ENCODE results near the gene MNT. TPM values are rescaled to one million over a fixed set of nuclear protein-coding genes. Genes with fewer than 3 reads are reported as not detected.

Gene MNT
- polyA plus RNA-seq, 1 donor from 2014 or later, result 6.1 TPM

GRCh38 chr17:2347805-2348685 is 52.8 kb downstream of the MNT start:
- H3K36me3 ChIP-seq (ENCODE audit: insufficient read depth, low read length), result no peaks in the 10 kb centered on the region
- H2AFZ ChIP-seq (ENCODE audit: low read depth, low read length), result peak overlapping the region; percentile 17
- no peaks in the 10 kb centered on the region for H3F3A ChIP-seq (ENCODE audit: insufficient read depth, low read length, poor library complexity, severe bottlenecking)
- H3K4me2 ChIP-seq (ENCODE audit: low read length), result peak overlapping the region; percentile 62
- H3K27me3 ChIP-seq (ENCODE audit: insufficient read depth, low read depth, low read length), result no peaks in the 10 kb centered on the region
- H3K27ac ChIP-seq (ENCODE audit: low read length), result peak overlapping the region; percentile 97
- H3K4me3 ChIP-seq (ENCODE audit: low read length), result peak overlapping the region; percentile 59
- H3K9ac ChIP-seq (ENCODE audit: low read length), result peak overlapping the region; percentile 68
- H3K9me2 ChIP-seq (ENCODE audit: insufficient read depth, low read length), result no peaks in the 10 kb centered on the region
- no peaks in the 10 kb centered on the region for H3K79me2 ChIP-seq (replicated peaks; ENCODE audit: insufficient read depth, low read length)
- H4K20me1 ChIP-seq (ENCODE audit: insufficient read depth), result no peaks in the 10 kb centered on the region
- H3K9me3 ChIP-seq (ENCODE audit: low read length), result no peaks in the 10 kb centered on the region
- TF ChIP-seq EZH2 (IDR thresholded peaks at IDR 0.05; ENCODE audit: borderline replicate concordance, insufficient read depth, low read length, poor library complexity, severe bottlenecking), result no peak
- TF ChIP-seq CTCF (IDR thresholded peaks at IDR 0.05; ENCODE audit: poor library complexity, severe bottlenecking), result no peak
- peak; percentile 100 for TF ChIP-seq REST (IDR thresholded peaks at IDR 0.05; ENCODE audit: borderline replicate concordance)
- TF ChIP-seq RAD21 (conservative IDR thresholded peaks at IDR 0.05), result no peak
- TF ChIP-seq EP300 (conservative IDR thresholded peaks at IDR 0.05; ENCODE audit: poor library complexity, severe bottlenecking), result peak; percentile 79
- TF ChIP-seq SMC3 (conservative IDR thresholded peaks at IDR 0.05; ENCODE audit: poor library complexity), result no peak
- TF ChIP-seq MXI1 (conservative IDR thresholded peaks at IDR 0.05; ENCODE audit: poor library complexity, severe bottlenecking), result peak; percentile 41
- peak; percentile 72 for TF ChIP-seq POLR2AphosphoS5 (IDR thresholded peaks at IDR 0.05)
- peak; percentile 85 for TF ChIP-seq TAF1 (IDR thresholded peaks at IDR 0.05; ENCODE audit: low read depth)

- H3K4me2 ChIP-seq (ENCODE audit: low read length), result no peak overlapping the region
Observed at GRCh38 chr17:2346475-2346874, 54.4 kb downstream of the MNT start.

More at GRCh38 chr17:2346475-2346874, 54.4 kb downstream of the MNT start:
- no peak overlapping the region for H3K9ac ChIP-seq (ENCODE audit: low read length)
- no peak for TF ChIP-seq POLR2AphosphoS5 (IDR thresholded peaks at IDR 0.05)
- TF ChIP-seq MXI1 (conservative IDR thresholded peaks at IDR 0.05; ENCODE audit: poor library complexity, severe bottlenecking), result no peak
- no peak for TF ChIP-seq EP300 (conservative IDR thresholded peaks at IDR 0.05; ENCODE audit: poor library complexity, severe bottlenecking)
- no peak for TF ChIP-seq SMC3 (conservative IDR thresholded peaks at IDR 0.05; ENCODE audit: poor library complexity)
- no peak for TF ChIP-seq CTCF (IDR thresholded peaks at IDR 0.05; ENCODE audit: poor library complexity, severe bottlenecking)
- TF ChIP-seq TAF1 (IDR thresholded peaks at IDR 0.05; ENCODE audit: low read depth), result no peak
- TF ChIP-seq REST (IDR thresholded peaks at IDR 0.05; ENCODE audit: borderline replicate concordance), result no peak
- TF ChIP-seq EZH2 (IDR thresholded peaks at IDR 0.05; ENCODE audit: borderline replicate concordance, insufficient read depth, low read length, poor library complexity, severe bottlenecking), result no peak
- no peak for TF ChIP-seq RAD21 (conservative IDR thresholded peaks at IDR 0.05)
- H4K20me1 ChIP-seq (ENCODE audit: insufficient read depth), result no peaks in the 10 kb centered on the region
- no peaks in the 10 kb centered on the region for H3K79me2 ChIP-seq (replicated peaks; ENCODE audit: insufficient read depth, low read length)
- no peak overlapping the region for H3K27ac ChIP-seq (ENCODE audit: low read length)
- H2AFZ ChIP-seq (ENCODE audit: low read depth, low read length), result no peak overlapping the region
- no peaks in the 10 kb centered on the region for H3K9me2 ChIP-seq (ENCODE audit: insufficient read depth, low read length)
- no peaks in the 10 kb centered on the region for H3K9me3 ChIP-seq (ENCODE audit: low read length)
- H3K36me3 ChIP-seq (ENCODE audit: insufficient read depth, low read length), result no peaks in the 10 kb centered on the region
- no peaks in the 10 kb centered on the region for H3F3A ChIP-seq (ENCODE audit: insufficient read depth, low read length, poor library complexity, severe bottlenecking)
- H3K4me3 ChIP-seq (ENCODE audit: low read length), result no peak overlapping the region
- no peaks in the 10 kb centered on the region for H3K27me3 ChIP-seq (ENCODE audit: insufficient read depth, low read depth, low read length)

All from neural cell (in vitro differentiated cells).